Panc1 (cell line): ENCODE measurements around the gene MYH11.

Source experiments
- SIN3A ChIP-seq: IDR thresholded peaks from 2 replicates; pipeline ENCODE4 v1.6.1; 2012; ENCODE audit warnings: low read depth, mild to moderate bottlenecking, low read length, moderate library complexity, borderline replicate concordance; ENCODE audit not compliant: insufficient read depth
- TCF7L2 ChIP-seq: IDR thresholded peaks from 2 replicates; pipeline ENCODE4 v1.6.1; 2011; ENCODE audit warnings: mild to moderate bottlenecking, low read depth, low read length, inconsistent platforms
- TF ChIP-seq, protein P1 (sequence below): fragments of 450-650 bp; IDR thresholded peaks from 2 replicates; pipeline ENCODE4 v1.5.1; 2017; ENCODE audit warnings: mild to moderate bottlenecking

DNA sequence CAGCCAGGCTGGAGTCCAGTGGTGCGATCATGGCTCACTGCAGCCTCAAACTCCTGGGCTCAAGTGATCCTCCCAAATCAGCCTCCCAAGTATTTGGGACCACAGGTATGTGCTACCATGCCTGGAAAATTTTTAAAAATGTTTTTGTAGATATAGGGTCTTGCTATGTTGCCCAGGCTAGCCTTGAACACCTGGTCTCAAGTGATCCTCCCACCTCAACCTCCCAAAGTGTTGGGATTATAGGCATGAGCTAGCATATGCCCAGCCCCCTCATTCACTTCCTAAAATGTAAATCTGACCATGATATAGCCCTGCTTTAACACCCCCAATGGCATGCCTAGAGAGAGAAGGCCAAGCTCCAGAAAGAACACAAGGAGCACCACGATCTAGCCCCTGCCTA, 108.2 kb downstream of the MYH11 start:
- TF ChIP-seq TCF7L2 (no peak), SIN3A (no peak)
- TF ChIP-seq, protein P1, sequence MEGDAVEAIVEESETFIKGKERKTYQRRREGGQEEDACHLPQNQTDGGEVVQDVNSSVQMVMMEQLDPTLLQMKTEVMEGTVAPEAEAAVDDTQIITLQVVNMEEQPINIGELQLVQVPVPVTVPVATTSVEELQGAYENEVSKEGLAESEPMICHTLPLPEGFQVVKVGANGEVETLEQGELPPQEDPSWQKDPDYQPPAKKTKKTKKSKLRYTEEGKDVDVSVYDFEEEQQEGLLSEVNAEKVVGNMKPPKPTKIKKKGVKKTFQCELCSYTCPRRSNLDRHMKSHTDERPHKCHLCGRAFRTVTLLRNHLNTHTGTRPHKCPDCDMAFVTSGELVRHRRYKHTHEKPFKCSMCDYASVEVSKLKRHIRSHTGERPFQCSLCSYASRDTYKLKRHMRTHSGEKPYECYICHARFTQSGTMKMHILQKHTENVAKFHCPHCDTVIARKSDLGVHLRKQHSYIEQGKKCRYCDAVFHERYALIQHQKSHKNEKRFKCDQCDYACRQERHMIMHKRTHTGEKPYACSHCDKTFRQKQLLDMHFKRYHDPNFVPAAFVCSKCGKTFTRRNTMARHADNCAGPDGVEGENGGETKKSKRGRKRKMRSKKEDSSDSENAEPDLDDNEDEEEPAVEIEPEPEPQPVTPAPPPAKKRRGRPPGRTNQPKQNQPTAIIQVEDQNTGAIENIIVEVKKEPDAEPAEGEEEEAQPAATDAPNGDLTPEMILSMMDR: no peak
